ENCODE data around the gene CYP2F1. TPM values are rescaled to one million over a fixed set of nuclear protein-coding genes. Genes with fewer than 3 reads are reported as not detected.

The CYP2F1 gene
- total and polyA plus RNA-seq, 9 of the 15 experiments (the other 6 are each of a cell fraction or from before 2014, with no cell fraction given), result 0.03 to 0.77 (median 0.18) TPM; not detected in 1

DNA sequence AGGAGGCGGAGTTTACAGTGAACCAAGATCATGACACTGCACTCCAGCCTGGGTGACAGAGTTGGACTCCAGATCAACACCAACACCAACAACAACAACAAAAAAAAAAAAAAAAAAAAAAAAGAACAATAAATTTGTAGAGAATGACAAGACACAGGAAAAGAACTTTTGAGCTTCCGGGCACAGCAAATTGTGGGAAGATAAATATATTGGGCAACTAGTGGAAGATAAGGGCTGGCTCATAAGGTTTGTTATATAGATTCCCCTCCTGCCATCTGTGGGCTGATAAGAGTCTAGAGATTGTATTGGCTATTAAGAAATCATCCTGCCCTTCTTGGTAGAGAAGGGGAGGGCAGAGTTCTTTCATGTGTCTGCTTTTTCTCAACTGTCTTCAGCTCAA, 45.6 kb downstream of the CYP2F1 start (continued):
- TF ChIP-seq SOX6 (IDR thresholded peaks at IDR 0.05) (peak; percentile 47; the same call in 1 of the 2 replicates), MIER1 (IDR thresholded peaks at IDR 0.05; ENCODE audit: low read depth) (no peak), STAT6 (CRISPR knock-in tag; IDR thresholded peaks at IDR 0.05) (no peak), ZSCAN29 (IDR thresholded peaks at IDR 0.05) (no peak), HLTF (IDR thresholded peaks at IDR 0.05) (no peak), POLR2AphosphoS2 (IDR thresholded peaks at IDR 0.05; ENCODE audit: low read length) (no peak), MAX (CRISPR knock-in tag; IDR thresholded peaks at IDR 0.05) (no peak), CBFA2T3 (IDR thresholded peaks at IDR 0.05) (peak; percentile 71), DMBX1 (CRISPR knock-in tag; IDR thresholded peaks at IDR 0.05; ENCODE audit: borderline replicate concordance) (no peak), ZFP30 (CRISPR knock-in tag; IDR thresholded peaks at IDR 0.05; ENCODE audit: borderline replicate concordance) (no peak), ZNF644 (tag; IDR thresholded peaks at IDR 0.05; ENCODE audit: low read depth) (no peak), PTBP1 (IDR thresholded peaks at IDR 0.05; ENCODE audit: low read depth, low read length) (no peak), NFE2L1 (tag; IDR thresholded peaks at IDR 0.05; ENCODE audit: borderline replicate concordance, low read depth) (no peak), ZNF445 (CRISPR knock-in tag; IDR thresholded peaks at IDR 0.05; ENCODE audit: low read depth) (no peak), NR1H2 (CRISPR knock-in tag; IDR thresholded peaks at IDR 0.05) (no peak), SETDB1 (IDR thresholded peaks at IDR 0.05; ENCODE audit: low read length) (no peak), MEIS2 (IDR thresholded peaks at IDR 0.05; ENCODE audit: partially characterized antibody) (peak; percentile 17), PRPF4 (IDR thresholded peaks at IDR 0.05; ENCODE audit: insufficient read depth, low read depth, low read length, poor library complexity, severe bottlenecking) (no peak), BRF1 (IDR thresholded peaks at IDR 0.05; ENCODE audit: borderline replicate concordance, extremely low read depth, insufficient read length) (no peak), POLR2H (tag; IDR thresholded peaks at IDR 0.05; ENCODE audit: low read depth) (no peak)
- TF ChIP-seq, protein P1, sequence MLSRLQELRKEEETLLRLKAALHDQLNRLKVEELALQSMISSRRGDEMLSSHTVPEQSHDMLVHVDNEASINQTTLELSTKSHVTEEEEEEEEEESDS (CRISPR knock-in tag; IDR thresholded peaks at IDR 0.05), result no peak
- TF ChIP-seq, protein P2, sequence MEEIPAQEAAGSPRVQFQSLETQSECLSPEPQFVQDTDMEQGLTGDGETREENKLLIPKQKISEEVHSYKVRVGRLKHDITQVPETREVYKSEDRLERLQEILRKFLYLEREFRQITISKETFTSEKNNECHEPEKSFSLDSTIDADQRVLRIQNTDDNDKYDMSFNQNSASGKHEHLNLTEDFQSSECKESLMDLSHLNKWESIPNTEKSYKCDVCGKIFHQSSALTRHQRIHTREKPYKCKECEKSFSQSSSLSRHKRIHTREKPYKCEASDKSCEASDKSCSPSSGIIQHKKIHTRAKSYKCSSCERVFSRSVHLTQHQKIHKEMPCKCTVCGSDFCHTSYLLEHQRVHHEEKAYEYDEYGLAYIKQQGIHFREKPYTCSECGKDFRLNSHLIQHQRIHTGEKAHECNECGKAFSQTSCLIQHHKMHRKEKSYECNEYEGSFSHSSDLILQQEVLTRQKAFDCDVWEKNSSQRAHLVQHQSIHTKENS (CRISPR knock-in tag; IDR thresholded peaks at IDR 0.05), result no peak
